GM21528 (cell line): Measurements from ENCODE around the gene APOL4.
"Not testable (repeated sequence)": the region's sequence is repeated elsewhere in the genome, so short reads cannot be mapped to it uniquely, and the experiment has no call there.

Source experiments
- ATAC-seq: cut with Tn5 transposase; IDR thresholded peaks from one replicate; pipeline ENCODE4 v1.9.1; 2021; ENCODE audit warnings: mild to moderate bottlenecking, moderate library complexity; ENCODE audit not compliant: unreplicated experiment, low FRiP score

APOL4 gene

GRCh38 chr22:36160499-36160942 is 41.1 kb downstream of the APOL4 start, which contains the start of gene APOL3:
Gene APOL3 (minus strand): TSS chr22:36160755. CDS start chr22:36149055, 11,700 bp downstream.
- ATAC-seq: no peak

- ATAC-seq: no peak
These were observed 44.8 kb downstream of the APOL4 start for GRCh38 chr22:36156515-36157419.

DNA sequence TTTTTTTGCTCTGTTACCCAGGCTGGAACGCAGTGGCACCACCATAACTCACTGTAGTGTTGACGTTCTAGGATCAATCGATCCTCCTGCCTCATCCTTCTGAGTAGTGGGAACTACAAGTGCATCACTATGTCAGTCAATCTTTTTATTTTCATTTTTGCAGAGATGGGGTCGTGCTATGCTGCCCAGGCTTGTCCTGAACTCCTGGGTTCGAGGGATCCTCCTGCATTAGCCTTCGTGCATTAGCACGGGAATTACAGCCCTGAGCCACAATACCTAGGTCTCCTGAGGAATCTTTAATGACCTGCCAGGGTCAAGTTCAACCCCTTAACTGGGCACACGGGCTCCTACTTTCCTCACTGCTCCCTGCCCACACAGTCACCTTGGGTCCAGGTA is 45.5 kb downstream of the APOL4 start:
- ATAC-seq: no peak

DNA sequence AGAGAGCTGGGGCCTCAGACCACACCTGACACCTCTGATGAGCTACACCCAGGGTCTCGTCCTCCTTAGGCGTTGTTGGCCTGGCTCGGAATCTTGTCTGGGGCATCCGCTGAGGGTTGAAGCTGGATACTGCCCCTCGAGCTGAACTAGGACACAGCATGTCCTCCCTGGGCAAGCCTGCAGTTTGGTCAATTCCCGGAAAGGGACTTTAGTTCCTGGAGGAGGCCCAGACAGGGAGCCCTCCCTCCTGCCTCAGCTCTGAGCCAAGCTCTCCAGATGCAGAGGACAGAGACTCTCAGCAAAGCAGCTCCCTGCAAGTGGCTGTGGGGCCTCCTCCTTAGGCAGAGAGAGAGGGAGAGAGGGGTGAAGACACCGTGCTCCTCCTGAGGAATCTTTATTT is 45.9 kb downstream of the APOL4 start:
- ATAC-seq: no peak

- ATAC-seq: no peak
These were observed 47.1 kb downstream of the APOL4 start for GRCh38 chr22:36154423-36154945.

- no peak for ATAC-seq
These were observed 47.8 kb downstream of the APOL4 start for GRCh38 chr22:36153501-36154422.

DNA sequence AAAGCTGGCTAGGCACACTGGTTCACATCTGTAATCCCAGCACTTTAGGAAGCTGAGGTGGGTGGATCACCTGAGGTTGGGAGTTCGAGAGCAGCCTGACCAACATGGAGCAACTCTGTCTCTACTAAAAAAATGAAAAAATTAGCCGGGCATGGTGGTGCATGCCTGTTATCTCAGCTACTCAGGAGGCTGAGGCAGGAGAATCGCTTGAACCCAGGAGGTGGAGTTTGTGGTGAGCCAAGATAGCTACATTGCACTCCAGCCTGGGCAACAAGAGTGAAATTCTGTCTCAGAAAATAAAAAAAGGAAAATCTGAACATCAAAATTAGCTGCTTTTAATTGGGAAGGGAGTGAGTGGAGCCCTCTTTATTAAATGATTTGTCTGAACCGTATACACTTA is 48.8 kb downstream of the APOL4 start:
- ATAC-seq: not testable (repeated sequence)

DNA sequence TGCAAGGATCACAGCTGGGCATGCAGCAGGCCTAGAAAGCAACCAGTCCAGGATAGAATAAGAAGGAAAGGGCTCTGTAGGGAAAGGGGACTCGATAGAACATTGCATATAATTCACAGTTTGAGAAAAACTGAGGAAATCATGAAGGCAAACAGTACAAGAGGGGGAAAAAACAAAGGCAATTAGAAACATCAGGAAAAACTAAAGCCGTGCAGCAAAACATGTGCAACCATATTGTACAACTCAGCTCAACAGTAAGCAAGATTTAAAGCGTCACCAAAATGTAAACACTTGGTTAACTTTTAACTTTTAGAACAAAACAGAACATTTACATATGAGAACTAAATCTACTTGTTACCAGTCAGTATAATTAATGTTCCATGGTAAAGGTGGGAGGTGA is 49.5 kb downstream of the APOL4 start:
- no peak for ATAC-seq

- no peak for ATAC-seq
These were observed 50.5 kb downstream of the APOL4 start for GRCh38 chr22:36151006-36151595.

- ATAC-seq: no peak
These were observed 52.2 kb downstream of the APOL4 start for GRCh38 chr22:36149441-36149840.

- ATAC-seq: no peak
These were observed 53.2 kb downstream of the APOL4 start for GRCh38 chr22:36148411-36148810.

DNA sequence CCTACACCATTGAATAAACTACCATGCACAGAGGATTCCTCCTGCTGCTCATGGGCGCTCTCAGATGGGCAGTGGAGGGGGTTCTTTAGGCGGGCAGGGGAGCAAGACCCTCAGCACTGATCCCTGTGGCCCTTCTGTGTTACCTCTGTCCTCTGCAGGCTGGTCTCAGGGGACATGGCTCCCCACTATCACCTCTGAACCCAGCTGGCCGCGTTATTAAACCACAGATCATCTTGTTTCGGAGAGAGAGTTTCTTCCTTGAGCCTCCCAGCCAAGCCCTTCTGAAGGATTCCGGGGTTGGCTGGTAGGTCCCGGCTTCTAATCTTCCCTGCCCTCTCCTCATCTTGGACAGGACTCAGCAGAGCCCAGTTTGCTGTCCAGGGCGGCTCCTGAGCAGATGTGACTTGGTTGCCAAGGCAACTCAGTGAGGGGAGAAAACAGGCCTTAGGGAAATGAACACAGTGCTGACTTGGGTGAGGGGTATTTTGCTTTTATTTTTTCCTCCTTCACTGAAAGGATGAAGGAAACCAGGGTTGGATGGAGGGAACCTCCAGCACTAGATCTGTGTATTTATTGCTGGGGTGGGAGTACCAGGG is 54.3 kb downstream of the APOL4 start:
- ATAC-seq: no peak

GRCh38 chr22:36145881-36146280 is 55.7 kb downstream of the APOL4 start:
- no peak for ATAC-seq

GRCh38 chr22:36144886-36145541 is 56.6 kb downstream of the APOL4 start:
- no peak for ATAC-seq

DNA sequence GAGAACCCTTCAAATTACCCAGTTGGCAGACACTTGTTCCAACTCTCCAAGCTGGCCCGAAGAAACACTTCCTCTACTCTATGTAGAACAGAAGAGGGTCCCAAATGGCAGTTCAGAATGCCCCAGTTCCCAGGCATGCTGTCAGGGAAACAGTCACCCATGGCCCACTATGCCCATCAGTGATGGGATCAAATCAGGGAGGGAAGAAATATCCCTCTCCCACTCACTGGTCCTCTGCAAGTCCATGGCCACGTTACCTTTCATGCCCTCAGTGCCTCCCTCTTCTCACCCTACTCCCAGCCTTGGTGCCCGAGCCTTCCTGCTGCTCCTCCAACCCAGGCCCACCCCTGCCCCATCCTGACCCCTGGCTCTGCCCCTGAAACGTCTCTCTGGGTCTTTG is 57.7 kb downstream of the APOL4 start:
- ATAC-seq: no peak

DNA sequence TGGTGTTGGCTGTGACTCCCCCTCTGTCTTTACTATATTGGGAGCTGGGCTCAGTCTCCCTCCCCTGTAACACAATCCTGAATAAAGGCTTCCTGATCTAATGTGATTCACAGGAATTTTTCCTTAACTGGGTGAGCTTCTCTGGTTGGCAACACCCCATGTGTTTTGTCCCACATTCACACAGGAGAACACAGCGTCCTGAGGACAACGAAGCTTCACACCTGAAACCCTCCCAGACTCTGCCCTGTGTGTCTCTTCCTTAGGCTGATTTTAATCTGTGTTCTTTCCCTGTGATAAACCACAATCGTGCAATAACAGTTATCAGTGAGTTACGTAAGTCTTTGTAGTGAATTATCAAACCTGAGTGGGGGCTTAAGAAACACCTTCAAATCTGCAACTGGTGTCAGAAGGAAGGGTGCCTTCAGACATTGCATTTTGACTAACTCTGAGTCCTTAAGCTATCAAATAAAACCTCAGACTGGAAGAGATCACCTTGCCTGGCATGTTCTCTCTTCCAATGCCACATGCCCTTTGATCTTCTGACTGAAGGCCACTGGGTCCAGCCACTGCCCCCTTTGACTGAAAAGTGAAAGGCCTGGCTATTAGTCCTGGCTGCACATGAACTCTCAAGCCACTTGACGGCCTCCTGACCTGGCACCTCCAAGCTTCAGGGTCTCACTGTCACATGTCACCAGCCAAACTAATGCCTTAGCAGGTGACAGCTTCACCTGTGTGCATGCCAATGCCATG is 58.4 kb downstream of the APOL4 start:
- ATAC-seq: no peak

GRCh38 chr22:36141481-36141880 is 60.1 kb downstream of the APOL4 start:
- ATAC-seq: no peak
